CD4-positive, alpha-beta T cell treated with Interleukin-21 for 1 hour (primary cell): ENCODE measurements around the gene ITGAL.
"Not testable (repeated sequence)": the region's sequence is repeated elsewhere in the genome, so short reads cannot be mapped to it uniquely, and the experiment has no call there.

Experiments
- DNase-seq: peaks from one replicate; pipeline ENCODE4 v3.0.0-alpha.2; 2020

The ITGAL gene

GRCh38 chr16:30472328-30472942 lies at the start of gene ITGAL:
ITGAL (plus strand) TSS chr16:30472742; CDS start chr16:30472838, 96 bp downstream.
- peak; percentile 90 for DNase-seq

- DNase-seq = no peak
Measured at GRCh38 chr16:30428055-30428454, 44.5 kb upstream of the ITGAL start.

- DNase-seq = no peak
Measured at GRCh38 chr16:30429418-30429677, 43.2 kb upstream of the ITGAL start.

GRCh38 chr16:30429678-30430427 lies 42.7 kb upstream of the ITGAL start, which contains the start of gene DCTPP1:
DCTPP1 (minus strand) TSS chr16:30430030; CDS start chr16:30429980, 50 bp downstream.
- DNase-seq = peak; percentile 99

GRCh38 chr16:30430428-30430970 lies 42.0 kb upstream of the ITGAL start:
- DNase-seq = no peak

DNA sequence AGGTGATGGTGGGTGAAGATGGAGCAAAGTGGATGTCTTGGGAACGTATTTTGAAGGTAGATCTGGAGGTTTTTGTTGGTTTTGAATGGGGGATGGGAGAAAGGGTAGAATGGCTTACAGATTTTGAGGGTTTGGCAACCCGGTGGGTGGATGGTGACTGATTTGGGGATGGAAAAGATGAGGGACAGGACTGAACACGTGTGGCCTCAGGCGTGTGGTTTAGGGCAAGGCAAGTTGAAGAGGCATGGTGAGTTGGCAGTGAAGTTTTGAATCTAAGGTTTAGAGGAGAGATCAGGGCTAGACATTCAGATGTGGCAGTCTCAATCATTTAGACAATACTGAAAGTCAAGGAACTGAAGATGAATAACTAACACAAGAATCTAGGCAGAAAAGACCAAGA lies 37.7 kb upstream of the ITGAL start:
- DNase-seq = no peak

DNA sequence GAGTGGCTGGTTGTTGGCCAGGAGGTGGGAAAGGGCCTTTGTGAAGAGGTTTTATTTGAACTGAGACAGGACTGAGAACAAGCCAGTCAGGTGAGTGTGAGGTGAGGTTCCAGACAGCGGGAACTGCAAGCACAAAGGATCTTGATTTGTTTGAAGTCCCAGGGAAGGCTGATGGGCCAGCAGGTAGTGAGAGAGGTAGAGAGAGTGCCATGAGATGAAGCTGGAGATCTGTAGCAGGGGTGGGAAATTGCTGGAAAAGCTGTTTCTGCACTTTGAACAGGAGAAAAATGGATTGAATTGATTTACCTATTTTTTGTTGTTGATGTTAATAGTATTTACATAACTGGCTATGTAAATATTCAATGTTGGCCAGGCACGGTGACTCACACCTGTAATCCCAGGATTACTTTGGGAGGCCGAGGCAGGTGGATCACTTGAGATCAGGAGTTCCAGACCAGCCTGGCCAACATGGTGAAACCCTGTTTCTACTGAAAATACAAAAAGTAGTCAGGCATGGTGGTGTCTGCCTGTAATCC lies 35.0 kb upstream of the ITGAL start:
- no peak for DNase-seq

- no peak for DNase-seq
Measured at GRCh38 chr16:30438835-30439234, 33.7 kb upstream of the ITGAL start.

- DNase-seq = no peak
Measured at GRCh38 chr16:30439720-30440348, 32.7 kb upstream of the ITGAL start.

DNA sequence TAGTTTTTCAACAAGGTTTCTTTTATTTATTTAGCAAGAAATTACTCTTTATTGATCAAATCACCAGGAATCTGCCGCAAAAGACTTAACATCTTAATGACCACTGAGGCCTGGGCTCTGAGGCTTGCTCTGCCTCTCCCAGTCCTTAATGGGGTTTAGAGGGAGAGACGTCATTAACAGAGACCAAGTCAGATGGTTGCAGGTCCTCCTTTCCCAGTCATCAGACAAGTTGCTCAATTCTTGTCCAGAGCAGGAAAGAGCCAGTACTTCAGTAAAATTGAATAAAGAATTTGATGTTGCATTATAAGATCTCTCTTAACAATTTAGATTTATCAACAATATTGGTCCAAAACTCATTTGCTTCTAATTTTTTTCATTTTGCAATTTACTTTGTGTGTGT lies 28.9 kb upstream of the ITGAL start:
- DNase-seq = no peak

DNA sequence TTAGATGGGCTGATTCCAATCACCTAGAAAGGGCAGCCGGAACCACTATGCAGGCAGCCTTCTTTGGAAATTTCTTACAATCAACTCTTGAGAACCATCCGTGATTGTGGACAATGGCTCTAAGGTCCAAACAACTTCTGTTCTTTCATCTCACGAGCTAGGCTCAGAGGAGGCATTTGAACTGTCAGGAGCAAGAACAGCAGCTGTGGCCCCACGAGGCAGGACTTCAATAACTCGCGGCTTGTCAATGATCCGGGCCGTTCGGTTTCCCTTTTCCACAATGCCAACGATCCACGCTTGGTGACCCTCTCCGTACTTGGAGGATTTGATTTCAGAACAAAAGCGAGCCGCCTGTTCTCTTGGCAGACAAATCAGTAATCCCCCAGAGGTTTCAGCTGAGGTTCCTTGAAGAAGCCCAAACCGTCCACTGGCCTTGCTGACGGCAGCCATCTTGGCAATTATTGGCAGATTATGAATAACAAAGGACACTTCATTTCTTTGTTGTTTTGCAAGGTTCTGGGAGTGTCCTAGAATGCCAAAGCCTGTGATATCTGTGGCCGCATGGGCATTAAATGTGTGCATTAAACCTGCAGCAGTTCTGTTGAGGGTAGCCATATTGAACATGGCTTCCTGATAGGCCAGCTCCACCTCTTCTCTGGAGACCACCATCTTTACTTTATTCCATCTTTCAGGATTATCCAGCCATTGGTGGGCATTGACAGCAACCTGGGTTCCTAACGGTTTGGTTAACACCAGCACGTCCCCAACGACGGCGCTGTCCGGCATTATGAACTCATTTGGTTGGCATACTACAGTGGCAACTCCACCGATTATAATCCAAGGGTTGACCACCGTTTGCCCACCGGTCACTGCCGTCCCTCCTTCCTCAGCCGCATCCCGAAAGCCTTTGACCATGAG lies 28.1 kb upstream of the ITGAL start:
- no peak for DNase-seq

- no peak for DNase-seq
Measured at GRCh38 chr16:30445149-30445407, 27.5 kb upstream of the ITGAL start.

GRCh38 chr16:30445408-30446202 lies 26.9 kb upstream of the ITGAL start, which contains the start of gene SEPHS2:
SEPHS2 (minus strand) TSS chr16:30445874; CDS start chr16:30445727, 147 bp downstream.
- DNase-seq = peak; percentile 97

DNA sequence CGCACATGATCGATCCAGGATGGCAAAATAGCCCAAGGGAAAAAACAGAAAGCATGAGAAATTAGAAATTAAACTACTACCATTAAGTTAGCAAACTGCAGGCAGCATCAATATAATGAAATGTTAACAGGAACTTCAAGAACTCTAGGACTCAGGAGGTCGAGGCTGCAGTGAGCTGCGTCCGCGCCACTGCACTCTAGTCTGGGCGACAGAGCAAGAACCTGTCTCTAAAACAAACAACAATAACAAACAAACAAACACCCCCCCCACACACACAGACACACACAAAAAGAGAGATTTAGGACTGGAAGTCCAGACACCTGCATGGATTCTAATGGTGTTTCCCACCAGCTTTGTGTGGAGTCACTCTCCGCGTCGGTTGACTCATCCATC lies 26.3 kb upstream of the ITGAL start:
- no peak for DNase-seq

DNA sequence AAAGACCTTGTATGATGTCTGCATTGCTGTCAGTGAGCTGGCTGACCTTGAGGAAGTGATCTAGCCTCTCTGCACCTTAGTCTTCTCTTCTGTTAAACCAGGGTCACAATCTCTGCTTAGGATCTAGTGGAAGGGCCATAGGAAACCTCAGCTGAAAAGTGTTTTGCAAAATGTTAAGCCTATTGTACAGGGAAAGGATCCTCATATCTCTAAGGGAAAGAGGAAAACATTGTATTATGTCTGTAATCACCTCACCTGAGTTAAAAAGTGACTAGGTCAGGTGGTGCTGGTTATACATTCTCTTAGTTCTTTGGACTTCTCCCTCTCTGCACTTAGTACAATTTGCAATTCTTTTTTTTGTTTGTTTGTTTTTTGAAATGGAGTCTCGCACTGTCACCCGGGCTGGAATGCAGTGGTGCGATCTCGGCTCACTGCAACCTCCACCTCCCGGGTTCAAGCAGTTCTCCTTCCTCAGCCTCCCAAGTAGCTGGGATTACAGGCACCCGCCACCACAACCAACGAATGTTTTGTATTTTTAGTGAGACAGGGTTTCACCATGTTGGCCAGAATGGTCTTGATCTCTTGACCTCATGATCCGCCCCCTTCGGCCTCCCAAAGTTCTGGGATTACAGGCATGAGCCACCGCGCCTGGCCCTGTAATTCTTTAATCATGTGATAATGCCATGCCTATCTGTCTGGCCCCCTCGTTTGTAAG lies 24.9 kb upstream of the ITGAL start:
- no peak for DNase-seq

GRCh38 chr16:30449116-30449435 lies 23.5 kb upstream of the ITGAL start:
- no peak for DNase-seq

DNA sequence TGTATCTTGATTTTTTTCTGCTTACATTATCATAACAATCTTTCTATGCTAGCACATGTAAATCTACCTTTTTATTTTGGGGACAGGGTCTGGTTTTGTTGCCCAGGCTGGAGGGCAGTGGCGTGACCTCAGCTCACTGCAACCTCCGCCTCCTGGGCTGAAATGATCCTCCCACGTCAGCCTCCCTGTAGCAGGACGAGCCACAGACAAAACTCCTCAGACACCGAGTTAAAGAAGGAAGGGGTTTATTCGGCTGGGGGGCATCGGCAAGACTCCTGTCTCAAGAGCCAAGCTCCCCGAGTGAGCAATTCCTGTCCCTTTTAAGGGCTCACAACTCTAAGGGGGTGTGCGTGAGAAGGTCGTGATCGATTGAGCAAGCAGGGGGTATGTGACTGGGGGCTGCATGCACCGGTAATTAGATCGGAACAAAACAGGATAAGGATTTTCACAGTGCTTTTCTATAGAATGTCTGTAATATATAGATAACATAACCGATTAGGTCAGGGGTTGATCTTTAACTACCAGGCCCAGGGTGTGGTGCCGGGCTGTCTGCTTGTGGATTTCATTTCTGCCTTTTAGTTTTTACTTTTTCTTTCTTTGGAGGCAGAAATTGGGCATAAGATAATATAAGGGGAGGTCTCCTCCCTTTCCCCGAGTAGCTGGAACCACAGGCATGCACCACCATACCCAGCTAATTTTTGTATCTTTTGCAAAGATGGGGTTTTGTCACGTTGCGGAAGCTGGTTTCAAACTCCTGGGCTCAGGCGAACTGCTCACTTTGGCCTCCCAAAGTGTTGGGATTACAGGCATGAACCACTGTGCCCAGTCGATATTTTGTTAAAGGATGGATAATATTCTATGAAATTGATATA lies 19.6 kb upstream of the ITGAL start:
- DNase-seq = not testable (repeated sequence)

DNA sequence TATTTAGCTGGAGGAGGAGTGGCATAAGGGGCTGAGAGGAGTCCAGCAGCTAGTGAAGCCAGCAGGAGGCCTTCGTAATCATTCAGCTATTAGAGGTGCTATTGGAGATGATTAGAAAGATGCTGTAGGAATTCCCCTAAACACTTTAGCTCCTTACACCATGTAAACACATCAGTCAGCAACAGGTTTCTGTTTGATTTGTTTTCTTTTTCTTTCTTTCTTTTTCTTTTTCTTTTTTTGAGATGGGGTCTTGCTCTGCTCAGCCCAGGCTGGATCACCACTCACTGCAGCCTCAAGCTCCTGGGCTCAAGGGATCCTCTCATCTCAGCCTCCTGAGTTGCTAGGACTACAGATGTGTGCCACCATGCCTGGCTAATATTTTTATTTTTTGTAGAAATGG lies 16.2 kb upstream of the ITGAL start:
- DNase-seq = no peak

DNA sequence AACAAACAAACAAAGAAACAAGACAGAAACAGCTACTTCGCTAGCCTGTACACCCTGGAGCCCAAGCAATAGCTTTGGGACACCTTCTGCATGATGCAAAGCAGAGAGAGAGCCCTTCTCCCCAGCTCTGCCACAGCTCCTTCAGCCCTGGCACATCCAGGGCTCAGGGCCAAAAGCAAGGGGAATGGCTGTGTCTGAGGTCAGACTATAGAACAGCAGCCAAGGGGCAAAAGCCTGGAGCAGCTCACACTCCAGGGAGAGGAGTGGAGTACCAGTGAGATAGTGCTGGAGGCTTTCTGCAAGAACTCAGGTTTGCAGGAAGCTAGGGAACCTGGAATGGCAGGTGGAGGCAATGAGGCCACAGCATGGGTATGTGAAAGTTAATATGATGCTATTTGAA lies 15.3 kb upstream of the ITGAL start:
- no peak for DNase-seq

- DNase-seq = no peak
Measured at GRCh38 chr16:30457743-30458560, 14.6 kb upstream of the ITGAL start.
